Embryonic facial prominence (tissue), 1 donor: ENCODE results near the gene KCNQ1.
"Not testable (repeated sequence)": the region's sequence is repeated elsewhere in the genome, so short reads cannot be mapped to it uniquely, and the experiment has no call there.

Source experiments
- DNase-seq: peaks from one replicate; pipeline ENCODE4 v3.0.0-alpha.2; 2016; ENCODE audit errors: extremely low spot score

Gene KCNQ1

DNA sequence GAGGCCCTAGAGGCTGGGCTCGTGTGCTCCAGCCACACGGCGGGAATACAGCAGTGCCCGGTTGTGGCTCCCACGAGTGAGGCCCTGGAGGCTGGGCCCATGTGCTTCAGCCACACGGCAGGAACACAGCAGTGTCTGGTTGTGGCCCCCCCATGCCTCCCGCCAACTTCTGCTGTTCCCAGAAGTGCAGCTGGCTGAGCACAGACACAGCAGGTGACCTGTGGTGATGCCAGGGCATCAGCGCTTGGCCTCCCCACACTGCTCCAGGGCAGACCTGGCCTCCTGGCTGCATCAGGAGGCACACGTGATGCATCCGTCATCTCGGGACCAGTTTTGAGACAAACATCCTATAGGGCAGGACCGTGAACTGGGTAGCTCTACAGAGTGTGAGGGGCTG lies 144.7 kb downstream of the KCNQ1 start:
- DNase-seq, result no peak

DNA sequence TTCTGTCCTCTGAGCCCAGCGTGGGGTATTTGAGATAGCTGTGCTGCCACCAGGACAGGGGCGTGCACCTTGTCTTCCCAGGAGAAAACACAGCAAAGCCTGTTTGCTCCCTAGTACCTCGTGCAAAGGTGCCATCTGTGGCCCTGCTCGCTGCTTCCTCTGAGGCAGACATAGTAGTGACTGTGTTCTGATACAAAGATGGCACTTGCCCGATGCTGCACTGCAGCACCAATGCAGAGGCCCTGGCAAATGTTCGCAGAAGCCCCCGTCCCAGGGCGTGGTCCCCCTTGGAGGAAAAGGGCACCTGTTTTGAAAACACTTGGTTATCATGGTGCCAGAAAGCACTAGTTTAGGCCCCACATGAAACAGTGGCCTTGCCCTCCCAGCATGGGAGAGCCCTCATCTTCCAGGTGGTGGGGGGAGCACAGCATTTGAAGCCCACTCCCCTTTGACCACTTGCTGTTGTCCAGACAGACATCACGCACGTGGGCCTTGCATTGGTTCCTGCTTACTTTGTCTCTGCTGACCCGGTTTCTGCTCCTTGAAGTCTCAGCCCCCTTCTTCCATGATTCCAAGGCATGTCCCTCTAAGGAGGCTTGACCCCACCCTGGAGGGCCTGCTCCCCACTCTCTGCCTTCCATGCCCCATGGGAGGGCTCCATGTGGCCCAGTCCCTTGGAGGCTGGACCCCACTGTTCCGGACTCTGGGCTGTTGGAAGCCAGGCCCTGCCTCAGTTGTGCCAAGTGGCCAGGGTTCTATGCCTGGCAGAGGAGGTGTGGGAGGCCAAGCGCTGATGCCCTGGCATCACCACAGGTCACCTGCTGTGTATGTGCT lies 145.5 kb downstream of the KCNQ1 start:
- no peak for DNase-seq

DNA sequence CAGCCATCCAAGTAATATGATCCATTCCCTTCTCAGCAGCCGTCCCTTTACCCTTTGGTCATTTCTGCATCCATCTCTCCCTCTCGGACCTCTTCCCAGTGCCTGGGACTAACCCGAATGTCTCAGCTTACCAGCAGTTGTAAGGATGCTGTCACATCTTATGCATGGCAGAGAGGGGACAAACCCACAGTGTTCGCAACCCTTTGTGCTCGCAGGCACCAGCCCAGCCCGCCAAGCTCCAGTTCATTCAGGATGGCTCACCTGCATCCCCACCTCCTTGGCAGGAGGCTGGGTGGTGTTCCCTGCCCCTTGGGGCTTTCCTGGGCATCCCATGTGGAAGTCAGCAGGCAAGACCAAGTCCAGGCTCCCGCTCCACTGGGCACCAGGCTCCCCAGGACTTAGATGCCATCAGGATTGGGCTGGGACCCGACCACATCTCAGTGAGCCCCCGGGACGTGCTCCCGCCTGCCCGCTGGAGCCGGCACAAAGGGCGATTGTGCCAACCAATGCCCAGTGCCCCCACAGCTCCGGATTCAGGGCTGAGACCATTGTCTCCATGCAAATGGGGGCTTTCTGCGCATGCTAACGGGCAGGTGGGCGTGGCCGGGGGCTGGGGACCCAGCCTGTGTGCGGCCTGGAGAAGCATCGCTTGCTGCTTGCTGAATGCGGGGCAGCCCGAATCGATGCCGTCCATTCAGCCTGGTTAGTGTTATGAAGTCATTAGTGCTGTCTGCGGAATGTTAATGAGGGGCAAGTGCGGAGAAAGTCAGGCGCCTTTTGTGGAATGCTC lies 146.4 kb downstream of the KCNQ1 start:
- no peak for DNase-seq

DNA sequence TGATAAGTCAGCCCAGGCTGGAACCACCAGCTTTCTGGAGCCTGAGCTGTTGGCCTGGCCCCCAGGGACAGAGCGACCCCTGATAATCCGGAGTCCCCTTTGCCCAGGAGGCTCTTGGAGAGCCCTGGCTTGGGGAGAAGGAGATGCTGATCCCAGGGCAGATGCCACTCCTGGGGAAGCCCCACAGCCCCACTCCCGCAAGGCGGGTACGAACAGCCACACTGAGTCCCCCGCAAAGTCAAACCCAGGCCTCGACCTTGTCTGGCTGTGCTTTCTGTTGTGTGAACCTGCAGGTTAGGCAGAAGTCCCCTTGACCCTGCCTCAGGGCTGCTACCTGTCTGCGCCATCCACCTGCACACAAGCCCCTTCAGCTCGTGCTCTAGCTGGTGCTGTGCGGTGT lies 147.0 kb downstream of the KCNQ1 start:
- DNase-seq, result no peak

DNA sequence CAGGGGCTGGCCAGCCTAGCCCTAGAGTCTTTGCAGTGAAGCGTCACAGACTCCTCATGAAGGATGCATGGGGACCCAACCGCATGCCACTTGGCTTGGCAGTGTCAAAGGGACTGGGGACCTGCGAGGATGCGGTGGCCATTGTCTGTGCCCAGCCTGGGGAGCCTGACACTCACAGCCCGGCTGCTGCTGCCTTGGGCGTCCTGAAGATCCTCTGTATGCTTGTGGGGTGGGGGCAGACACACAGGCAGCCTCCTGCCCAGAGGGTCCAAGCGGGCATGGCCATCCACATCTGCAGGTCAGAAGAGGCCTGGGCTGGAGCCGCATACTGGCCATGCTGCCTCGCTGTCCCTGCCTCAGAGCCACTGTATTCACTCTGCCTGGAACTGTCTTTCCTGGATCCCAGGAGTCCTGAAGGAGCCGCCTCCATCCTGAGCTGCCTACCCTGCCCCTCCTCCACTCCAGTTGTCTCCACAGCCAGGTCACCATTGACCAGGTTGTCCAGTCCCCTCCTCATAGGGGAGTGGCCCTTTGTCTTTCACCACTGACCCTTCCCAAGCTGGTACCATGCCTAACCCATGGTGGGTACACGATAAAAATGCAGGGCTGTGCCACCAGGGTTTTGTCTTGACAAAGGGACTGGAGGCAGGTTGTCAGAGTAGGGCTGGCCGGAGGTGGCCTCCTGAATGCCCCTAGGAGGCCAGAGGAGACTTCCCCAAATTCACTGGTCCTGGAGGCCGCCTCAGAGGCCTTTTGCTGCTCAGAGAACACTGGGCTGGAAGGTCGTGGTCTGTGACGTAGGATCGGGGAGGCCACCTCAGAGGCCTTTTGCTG lies 148.0 kb downstream of the KCNQ1 start:
- no peak for DNase-seq

DNA sequence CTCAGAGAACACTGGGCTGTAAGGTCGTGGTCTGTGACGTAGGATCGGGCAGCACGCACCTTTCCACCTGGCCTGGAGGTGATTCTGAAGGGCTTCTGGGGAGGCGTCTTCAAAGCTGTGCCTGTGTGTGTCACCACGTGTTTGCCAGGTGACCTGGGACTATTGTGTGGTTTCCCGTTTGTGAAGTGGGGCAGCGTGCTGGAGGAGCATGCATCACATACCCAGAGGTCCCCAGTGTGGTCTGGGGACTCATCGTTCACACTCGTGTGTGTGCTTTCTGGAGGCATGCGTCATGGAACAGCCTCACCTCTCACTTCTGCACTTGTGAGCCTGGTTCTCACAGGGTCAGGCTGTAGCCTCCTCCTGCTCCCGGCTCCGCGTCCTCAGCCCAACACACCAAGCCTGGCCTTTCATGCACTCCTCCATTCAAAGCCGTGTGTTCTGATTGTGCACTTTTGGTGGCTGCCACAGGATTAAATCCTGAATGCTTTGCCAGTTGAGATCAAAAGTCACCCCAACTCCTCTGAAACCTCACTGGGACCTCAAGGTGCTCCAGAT lies 148.7 kb downstream of the KCNQ1 start:
- no peak for DNase-seq

DNA sequence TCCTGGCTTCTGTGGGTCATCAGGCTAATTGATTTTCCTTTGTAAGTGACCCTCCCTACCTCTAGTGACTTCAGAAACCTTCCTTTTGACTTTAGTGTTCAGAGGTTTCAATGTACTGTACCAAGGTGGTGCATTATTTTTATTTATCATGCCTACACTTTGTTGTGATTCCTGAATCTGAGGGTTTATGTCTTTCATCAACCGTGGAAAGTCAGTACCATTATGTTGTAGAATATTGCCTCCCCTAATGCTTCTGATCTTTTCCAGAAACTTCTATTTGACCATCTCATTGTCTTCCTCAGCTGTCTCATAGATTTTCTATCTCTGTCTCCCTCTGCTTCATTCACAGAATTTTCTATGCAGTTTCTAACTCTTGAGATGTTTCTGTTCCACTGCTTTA lies 149.5 kb downstream of the KCNQ1 start:
- DNase-seq, result no peak

DNA sequence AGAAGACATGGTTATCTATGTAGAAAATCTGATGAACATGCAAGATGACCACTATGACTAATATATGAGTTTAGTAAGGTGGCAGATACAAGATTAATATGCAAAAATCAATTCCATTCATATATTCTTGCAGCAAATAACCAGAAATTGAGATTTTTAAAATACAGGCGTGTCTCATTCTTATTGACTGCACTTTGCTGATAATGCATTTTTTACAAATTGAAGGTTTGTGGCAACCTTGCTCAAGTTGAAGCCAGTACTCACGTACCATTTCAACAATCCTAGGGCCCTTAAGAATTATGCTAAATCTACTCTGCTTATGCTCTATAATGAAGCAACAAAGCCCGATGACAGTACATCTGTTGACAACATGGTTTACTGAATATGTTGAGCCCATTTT lies 150.4 kb downstream of the KCNQ1 start:
- DNase-seq, result no peak

DNA sequence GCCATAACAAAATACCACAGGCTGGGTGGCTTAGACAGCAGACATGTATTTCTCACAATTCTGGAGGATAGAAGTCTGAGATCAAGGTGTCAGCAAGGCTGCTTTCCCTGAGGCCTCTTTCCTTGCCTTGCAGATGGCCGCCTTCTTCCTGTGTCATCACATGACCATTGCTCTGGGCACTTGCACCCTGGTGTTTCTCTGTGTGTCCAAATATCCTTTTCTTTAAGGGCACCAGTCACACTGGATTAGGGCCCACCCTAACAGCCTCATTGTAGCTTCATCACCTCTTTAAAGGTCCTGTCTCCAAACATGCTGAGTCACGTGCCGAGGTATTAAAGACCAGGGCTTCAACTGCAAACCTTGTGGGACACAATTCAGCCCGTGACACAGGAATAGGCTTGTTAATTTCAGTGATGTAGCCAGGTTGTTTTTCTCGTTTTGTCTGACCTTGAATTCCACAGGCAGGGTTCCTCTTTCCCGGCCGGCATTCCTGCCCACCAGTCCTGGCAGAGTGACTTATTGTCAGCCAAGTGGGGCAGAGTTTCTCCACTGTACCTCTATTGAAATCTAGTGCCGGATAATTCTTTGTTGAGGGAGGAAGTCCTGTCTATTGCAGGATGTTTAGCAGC lies 154.9 kb downstream of the KCNQ1 start:
- DNase-seq, result no peak

DNA sequence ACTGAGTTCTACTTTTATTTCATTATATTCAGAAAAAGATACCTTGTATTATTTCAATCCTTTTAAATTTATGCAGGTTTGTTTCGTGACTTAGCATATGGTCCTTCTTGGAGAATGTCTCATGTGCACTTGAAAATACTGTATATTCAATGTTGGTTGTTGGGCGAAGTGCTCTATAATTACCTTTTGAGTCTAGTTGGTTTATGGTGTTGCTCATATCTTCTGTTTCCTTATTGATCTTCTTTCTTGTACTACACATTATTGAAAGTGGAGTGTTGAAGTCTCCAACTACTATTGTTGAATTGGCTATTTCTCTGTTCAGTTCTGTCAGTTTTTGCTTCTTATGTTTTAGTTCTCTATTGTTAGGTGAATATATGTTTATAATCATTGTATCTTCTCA lies 164.5 kb downstream of the KCNQ1 start:
- DNase-seq, result no peak

DNA sequence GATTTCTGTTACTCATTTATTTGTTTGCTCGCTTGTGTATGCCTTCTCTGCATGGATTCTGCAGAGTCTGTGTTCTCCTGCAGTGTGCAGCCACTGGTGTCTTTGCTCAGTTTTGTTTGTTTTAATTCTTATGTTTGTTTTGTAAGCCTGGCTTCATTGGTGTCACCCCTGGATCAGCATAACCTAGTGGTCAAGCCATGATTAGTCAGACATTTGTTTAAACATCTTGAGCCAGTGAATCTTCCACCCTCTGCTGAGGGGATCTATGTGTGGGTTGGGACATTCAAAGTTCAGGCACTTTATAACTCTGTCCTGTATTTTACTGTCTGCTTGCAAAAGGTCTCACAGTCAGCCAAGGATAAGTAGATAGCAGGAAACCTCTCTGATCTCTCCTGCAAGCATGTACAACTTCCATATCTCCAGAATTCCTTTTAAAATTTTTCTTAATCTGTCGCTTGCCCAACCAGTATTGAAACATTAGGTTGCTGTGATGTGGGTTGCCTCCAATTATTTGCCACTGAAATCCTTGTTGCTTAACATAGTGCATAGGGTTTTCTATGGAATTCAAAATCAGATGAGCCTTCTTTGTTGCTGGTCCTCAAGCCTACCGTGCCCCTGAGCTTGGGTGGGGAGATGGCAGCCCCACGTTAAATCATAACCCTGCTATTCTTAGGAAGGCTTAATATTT lies 168.2 kb downstream of the KCNQ1 start:
- no peak for DNase-seq

DNA sequence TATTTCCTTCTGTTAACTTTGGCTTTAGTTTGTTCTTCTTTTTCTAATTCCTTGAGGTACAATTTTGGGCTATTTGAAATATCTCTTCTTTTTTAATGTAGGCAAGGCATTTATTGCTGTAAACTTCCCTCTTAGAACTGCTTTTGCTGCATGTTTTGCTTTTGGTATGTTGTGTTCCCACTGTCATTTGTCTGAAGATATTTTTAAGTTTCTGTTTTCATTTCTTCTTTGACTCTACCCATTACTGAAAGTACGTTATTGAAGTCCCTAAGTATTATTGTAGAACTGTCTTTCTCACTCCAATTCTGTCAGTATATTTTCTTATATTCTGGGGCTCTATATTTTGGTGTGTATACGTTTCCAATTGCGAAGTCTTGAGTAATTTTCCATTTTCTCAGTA lies 177.1 kb downstream of the KCNQ1 start:
- no peak for DNase-seq

DNA sequence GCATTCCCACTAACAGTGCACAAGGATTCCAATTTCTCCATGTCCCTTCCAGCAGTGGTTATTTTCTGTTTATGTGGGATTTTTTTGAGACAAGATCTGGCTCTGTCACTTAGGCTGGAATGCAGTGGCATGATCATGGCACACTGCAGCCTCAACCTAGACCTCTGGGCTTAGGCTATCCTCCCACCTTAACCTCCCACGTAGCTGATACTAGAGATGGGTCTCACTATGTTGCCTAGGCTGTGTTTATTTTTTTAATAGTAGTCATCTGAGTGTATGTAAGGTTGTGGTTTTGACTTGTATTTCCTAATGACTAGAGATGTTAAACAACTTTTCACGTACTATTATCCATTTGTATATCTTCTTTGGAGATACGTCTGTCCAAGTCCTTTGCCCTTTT lies 180.4 kb downstream of the KCNQ1 start:
- no peak for DNase-seq

DNA sequence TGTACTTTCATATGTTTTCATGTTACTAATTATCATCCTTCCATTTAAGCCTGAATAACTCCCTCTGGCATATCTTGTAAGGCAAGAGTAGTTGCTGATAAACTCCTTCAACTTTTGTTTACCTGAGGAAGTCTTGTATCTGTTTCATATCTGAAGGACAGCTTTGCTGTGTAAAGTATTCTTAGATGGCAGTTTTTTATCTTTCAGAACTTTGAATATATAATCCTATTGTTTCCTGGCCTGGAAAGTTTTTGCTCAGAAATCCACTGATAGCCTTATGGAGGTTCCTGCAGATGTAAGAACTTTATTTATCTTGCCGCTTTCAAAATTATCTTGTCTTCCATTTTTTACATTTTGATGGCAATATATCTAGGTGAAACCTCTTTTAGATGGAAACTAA lies 185.9 kb downstream of the KCNQ1 start:
- DNase-seq, result no peak

DNA sequence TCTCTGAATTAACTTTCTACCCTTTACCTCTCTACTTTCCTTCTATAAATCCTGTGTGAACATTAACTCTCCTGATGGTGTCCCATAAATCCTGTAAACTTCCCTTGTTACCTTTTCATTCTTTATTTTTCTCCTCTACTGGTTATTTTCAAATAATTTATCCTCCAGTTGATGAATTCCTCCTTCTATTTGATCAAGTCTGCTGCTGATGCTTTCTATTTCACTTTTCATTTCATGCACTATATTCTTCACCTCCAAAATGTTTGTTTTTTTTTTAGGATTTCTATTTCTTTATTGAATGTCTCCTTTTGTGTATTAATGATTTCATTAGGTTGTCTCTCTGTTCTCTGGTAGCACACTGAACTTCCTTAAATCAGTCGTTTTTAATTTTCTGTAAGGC lies 186.4 kb downstream of the KCNQ1 start:
- DNase-seq, result no peak

DNA sequence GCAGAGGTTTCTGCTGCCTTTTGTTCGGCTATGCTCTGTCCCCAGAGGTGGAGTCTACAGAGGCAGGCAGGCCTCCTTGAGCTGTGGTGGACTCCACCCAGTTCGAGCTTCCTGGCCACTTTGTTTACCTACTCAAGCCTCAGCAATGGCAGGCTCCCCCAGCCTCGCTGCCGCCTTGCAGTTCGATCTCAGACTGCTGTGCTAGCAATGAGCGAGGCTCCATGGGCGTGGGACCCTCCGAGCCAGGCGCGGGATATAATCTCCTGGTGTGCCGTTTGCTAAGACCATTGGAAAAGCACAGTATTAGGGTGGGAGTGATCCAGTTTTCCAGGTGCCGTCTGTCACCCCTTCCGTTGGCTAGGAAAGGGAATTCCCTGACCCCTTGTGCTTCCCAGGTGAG lies 195.0 kb downstream of the KCNQ1 start:
- DNase-seq, result not testable (repeated sequence)

DNA sequence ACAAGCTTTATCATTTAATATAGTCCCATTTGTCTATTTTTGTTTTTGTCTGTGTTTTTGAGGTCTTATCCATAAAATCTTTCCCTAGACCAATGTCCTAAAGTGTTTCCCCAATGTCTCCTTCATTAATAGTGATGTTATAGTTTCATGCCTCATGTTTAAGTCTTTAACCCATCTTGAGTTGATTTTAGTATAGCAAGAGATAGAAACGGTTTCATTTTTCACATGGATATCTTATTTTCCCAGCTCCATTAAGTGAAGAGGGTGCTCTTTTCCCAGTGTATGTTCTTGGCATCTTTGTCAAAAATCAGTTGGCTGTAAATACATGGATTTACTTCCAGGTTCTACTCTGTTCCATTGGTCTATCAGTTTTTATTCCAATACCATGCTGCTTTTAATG lies 196.8 kb downstream of the KCNQ1 start:
- no peak for DNase-seq

DNA sequence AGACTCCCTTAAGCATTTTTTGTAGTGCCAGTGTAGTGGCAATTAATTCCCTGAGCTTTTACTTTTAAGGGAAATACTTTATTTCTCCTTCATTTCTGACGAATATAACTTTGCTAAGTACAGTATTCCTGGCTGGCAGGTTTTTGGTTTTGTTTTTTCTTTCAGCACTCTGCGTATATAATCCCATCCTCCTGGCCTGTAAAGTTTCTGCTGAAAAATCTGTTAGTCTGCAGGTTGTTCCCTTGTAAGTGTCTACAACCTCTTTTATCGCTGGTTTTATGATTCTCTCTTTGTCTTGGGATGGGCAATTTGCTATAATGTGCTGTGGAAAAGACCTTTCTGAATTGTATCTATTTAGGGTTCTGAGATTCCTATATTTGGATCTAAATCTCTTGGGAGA lies 198.9 kb downstream of the KCNQ1 start:
- no peak for DNase-seq

DNA sequence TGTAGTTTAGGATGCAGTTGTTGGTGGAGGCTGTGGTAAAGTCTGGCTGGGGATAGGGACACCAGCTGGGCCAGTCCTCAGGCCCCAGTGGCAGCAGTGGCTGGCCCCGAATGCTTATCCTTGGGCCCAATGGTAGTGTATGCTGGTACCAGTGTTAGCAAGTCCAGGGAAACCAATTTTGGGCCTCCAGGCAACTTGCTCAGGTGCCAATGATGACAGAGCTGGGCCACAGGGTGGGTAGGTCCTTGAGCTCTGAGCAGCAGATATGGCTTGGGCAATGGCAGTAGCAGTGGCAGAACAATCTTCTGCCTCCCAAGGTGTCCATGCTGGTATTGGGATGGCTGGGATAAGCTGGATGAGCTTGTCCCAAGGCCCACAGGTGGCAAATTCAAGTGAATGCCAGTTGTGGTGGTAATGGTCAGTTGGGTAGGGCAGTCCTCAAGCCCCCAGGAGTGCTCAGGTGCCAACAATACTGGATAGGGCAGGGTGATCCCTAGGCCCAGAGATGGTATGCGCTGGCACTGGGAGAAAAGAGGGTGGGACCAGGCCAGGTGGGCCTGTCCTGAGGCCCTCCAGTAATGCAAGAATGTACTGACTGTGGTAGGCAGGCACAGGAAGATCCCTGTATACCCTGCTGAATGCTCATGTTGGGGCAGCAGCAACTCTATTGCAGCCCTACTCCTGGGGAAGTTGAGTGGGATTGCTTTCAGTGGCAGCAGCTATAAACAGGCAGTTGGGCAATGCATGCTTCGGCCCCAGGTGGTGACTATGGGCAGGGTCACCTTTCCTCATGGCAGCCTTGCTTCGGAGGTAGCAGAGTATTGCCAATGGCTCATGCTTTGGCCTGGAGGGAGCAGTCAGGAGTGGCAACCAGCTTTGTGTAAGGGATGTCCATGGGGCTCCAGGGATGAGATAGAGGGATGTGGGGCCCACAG lies 200.3 kb downstream of the KCNQ1 start:
- DNase-seq, result no peak

DNA sequence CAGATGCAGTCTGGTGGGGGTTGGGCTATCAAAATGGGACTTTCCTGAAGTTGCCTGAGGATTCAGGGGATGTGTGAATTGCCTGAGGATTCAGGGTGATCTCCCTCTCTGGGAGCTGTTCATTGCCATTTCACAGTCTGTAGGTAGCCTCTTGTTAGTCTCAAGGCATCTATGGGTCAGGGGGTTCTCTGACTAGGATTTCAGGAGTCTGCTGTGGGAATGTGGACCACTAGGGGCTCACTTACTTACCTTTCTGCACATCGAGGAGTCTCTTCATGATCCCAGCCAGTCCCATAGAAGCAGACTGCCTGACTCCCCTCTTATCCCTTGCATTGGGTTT lies 200.9 kb downstream of the KCNQ1 start:
- no peak for DNase-seq
